Limb (tissue), 2 donors: ENCODE measurements around the gene ANKS6.

ENCODE experiments used
- DNase-seq, 2 donors: peaks; one replicate each; pipeline ENCODE4 v3.0.0-alpha.2; 2016; ENCODE audit errors: extremely low spot score in 2 of 2

ANKS6 gene

DNA sequence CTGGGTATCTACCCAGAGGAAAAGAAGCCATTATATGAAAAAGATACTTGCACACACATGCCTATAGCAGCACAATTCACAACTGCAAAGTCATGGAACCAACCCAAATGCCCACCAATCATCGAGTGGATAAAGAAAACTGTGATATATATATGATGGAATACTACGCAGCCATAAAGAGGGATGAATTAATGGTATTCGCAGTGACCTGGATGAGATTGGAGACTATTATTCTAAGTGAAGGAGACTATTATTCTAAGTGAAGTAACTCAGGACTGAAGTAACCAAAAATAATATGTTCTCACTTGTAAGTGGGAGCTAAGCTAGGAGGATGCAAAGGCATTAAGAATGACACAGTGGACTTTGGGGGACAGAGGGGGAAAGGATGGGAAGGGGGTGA lies 57.6 kb downstream of the ANKS6 start:
- no peak for DNase-seq

- DNase-seq, result no peak
Observed at GRCh38 chr9:98736226-98736625, 60.1 kb downstream of the ANKS6 start.

- no peak for DNase-seq
Observed at GRCh38 chr9:98732801-98733200, 63.6 kb downstream of the ANKS6 start.

GRCh38 chr9:98732091-98732490 lies 64.3 kb downstream of the ANKS6 start:
- no peak for DNase-seq

- peak in 1 of 2 donors; percentile 3 for DNase-seq
Observed at GRCh38 chr9:98730871-98731270, 65.5 kb downstream of the ANKS6 start.

DNA sequence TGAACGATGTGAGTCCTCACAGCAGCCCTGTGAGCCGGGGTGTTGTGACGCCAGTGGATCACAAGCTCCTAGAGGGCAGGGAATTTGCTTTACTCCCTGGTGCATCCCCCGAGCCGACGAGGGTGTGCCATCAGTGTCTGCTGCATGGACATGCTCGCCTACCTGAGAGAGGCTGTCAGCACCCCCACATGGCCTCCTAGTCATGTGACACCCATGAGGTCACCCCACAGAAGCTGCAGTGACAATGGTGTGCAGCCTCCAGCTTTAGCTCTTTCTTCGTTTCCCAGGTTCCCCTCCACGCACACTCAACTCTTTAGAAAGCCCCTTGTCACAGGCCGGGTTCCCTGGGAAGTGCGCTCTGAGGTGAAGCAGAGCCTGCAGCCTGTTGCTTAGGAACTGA lies 67.9 kb downstream of the ANKS6 start:
- no peak for DNase-seq

- DNase-seq, result no peak
Observed at GRCh38 chr9:98727428-98727827, 68.9 kb downstream of the ANKS6 start.

- DNase-seq, result no peak
Observed at GRCh38 chr9:98726735-98727134, 69.6 kb downstream of the ANKS6 start.

GRCh38 chr9:98724810-98725530 lies 71.4 kb downstream of the ANKS6 start:
- DNase-seq, result no peak

- no peak for DNase-seq
Observed at GRCh38 chr9:98721643-98722042, 74.7 kb downstream of the ANKS6 start.

- no peak for DNase-seq
Observed at GRCh38 chr9:98720402-98720801, 76.0 kb downstream of the ANKS6 start.

DNA sequence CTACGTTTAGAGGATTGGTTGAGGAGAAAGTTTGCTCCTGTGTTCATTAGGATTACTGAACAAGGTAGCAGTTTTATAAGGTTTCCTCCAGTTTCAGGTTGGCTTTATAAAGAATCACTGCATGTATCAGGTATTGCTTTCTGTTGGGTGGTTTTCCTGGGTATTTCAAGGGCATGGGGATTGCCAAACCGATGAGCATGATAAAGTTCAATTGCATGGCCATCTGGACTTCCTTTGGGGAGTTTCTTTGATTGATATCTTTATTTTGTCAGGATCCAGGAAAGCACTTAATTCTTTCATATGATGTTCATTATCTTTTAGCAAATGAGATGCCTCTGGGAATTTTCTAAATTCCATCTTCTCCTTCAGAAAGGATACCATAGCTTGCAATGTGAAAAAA lies 77.3 kb downstream of the ANKS6 start:
- DNase-seq, result no peak

GRCh38 chr9:98714833-98715232 lies 81.5 kb downstream of the ANKS6 start:
- DNase-seq, result no peak

- DNase-seq, result no peak
Observed at GRCh38 chr9:98712987-98713386, 83.4 kb downstream of the ANKS6 start.

DNA sequence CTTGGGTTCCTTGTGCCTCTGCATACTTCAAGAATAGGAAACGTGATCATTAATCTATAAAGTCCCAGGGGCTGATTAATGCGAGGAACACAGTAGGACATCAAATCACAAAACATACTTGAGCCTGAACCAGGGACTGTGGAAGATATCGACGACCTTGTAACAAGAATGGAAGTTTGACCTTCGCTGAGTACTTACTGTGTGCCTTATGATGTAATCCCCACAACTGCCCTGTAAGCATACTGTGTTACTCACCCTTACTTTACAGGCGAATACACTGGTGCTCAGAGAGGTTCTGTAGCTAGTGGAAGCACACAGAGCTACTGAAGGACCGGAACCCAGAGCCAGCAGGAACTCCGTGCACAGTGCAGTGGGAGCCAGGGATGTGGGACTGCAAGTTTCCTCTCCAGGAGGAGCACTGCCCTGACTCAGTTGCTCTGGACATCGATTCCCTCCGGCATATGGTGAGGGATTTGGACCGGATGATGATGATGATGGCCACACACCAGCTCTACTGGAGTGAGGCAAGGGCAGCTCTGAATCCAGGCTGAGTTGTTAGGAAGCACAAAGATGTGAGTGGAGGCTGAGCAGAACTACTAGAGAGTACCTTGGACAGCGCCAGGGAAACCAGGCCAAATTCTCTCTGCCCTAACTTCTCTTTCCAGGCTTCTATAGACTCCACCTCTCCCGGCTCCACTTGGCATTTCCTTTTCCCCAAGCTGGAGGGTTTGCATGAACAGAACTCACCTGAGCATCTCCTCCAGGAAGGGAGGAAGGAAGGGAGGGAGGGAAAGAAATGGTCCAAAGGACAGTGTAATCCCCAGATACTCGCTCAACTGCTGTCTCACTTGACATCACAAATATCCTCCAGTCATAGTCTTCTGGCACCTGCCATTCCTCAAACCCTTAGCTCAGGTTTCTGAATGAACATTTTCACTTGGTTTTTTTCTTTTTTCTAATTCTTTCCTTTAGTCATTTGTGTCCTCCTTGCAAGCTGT lies 86.1 kb downstream of the ANKS6 start:
- peak; percentile 60 to 64 for DNase-seq

DNA sequence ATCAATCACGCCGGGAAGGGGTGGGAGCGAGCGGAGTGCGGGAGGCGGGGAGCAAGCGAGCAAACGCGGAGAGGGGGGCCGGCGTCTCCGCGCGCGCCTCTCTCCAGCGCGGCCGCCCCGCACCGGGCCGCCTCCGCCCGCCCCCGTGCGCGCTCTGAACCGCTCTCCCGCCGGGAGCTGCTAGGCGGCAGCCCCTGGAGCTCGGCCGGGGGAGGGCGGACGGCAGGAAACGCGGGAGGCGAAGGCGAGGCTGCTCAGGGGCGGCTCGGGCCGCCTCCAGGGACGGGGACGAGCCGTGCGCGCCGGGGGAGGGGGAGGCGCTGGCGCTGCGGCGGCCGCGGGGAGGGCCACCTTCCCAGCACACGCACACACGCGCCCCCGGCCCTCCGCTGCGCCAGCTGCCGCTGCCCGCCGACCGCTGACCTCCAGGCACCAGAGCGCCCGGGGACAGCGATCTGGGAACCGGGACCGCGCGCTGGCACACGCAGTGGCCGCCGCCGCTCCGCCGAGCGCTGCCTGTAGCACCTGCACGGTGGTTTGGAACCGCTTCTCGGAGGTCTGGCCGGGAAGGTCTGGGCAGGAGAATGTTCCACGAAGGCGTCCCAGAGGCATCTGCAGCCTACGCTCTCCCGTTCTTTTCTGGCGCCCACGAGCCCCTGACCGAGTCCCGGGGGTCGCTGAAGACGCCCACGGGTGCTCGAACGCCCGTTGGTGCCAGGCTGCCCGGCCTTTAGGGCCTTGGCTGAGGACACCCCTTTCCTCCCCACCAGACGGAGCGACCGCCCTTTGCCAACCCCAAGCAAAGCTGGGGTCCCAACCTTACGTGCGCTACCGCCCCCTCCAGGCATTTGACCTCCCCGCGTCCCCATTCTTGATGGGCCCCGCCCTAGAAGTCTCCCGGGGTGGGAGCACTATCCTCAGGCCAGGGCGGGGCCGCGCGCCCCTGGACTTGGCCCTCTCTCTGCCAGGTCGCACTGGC lies 87.1 kb downstream of the ANKS6 start, which contains the start of gene GABBR2:
GABBR2 (minus strand) TSS at position 3 of the 979 bp plus-strand sequence. CDS start 198 bp downstream, outside the sequence.
- peak in 1 of 2 donors; percentile 62 for DNase-seq

DNA sequence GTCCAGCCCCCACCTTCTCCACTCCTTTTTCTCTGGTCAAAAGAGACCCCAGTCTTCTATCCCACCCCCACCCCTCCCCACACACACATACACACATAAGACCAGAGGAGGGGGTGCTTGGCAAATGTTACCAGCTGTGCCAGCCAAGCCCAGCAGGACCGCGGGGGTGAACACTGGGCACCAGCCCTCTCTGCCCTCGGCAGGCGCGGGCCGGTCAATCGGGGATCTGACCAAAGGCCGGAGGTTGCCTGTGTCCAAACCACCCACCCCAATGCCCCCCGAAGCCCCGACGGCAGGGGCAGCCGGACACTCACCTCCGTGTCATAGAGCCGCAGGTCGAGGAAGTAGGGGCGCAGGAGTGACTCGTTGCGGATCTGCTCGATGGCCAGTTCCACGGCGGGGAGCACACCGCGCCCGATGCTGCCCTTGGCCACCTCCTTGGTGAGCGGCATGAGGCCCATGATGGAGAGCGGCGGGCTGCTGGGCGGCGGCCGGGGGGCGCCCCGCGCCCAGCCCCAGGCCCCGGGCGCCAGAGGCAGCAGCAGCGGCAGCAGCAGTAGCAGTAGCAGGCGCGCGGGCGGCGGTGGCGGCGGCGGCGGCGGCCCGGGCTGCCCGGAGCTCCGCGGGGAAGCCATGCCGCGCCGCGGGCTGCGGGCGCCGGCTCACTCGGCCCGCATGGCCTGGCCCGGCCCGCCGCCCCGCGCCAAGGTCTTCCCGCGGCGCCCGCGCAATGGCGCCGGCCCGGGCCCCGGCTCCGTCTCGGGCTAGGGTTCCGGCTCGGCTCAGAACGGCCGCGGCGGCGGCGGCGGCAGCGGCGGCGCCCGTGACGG lies 88.0 kb downstream of the ANKS6 start:
- peak in 1 of 2 donors; percentile 40 for DNase-seq

GRCh38 chr9:98707166-98708102 lies 88.9 kb downstream of the ANKS6 start:
- peak; percentile 38 to 81 for DNase-seq

DNA sequence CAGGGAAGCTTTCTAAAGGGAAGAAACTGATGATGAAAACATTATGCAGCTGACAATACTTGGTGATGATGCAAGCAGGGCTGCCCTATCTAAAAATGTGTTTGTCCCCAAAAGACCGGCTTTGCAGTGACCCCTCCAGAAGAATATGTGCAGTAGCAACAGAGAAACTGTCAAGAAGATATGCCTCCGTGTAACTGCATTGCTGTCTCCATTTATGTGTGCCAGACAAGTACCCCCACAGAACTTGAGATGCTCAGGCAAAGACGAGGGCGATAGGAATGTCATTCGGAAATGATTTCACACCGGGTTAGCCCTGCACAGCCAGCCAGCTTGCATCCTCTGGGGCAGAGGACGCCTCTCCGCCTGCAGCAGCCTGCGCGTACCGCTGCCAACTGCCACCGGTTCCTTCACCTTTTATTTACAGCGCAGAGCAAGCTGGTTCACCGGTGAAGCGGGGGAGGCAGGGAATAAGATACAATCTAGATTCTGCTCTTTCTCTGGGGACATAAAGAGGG lies 89.6 kb downstream of the ANKS6 start:
- no peak for DNase-seq
